SW480 (cell line): ENCODE data around the gene PUDP.
"Not testable (repeated sequence)": the region's sequence is repeated elsewhere in the genome, so short reads cannot be mapped to it uniquely, and the experiment has no call there.

Experiments used
- DNase-seq: peaks from one replicate; pipeline ENCODE4 v3.0.0-alpha.2; 2016; ENCODE audit warnings: low spot score

PUDP gene

DNA sequence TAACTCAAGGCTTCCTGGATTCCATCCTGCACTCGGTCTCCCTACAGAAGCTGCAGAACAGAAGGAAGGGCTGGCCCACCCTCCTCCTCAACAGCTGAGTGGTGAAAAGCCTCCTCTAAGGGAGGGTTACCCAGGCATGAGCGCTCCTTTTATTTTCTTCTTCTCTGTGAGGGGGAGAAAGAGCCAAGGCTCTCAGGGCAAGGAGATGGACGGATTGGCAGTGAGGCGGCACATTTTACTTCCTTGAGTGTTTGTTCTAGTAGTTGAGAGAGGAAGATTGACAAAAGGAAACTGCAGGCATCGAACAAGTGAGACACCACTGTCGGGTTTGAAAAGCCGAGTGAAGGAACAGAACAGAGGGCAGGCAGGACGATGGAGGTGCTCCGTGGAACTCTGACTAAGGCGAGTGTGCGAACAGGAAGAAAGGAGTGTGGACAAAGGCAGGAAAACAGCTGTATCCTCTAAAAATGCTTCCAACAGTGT is 38.9 kb downstream of the PUDP start:
- no peak for DNase-seq

DNA sequence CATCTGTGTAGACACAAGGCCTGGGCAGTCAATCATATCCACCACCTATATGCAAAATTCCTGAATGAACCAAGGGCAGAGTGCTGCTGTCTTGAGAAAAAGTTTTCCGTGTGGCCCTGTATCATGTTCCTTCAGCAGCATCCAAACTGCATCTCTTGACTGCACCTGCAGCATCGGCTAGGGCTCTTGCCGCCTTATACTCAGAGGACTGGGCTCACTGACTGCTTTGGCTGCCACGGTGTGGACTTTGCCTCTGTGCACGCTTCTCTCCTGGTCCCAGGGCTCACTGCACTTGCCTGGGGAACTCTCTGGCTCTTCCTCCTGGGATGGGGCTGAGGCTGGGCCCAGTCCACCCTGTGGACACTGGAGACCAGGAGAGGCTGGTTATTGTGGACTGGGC is 39.9 kb downstream of the PUDP start:
- DNase-seq, result no peak

DNA sequence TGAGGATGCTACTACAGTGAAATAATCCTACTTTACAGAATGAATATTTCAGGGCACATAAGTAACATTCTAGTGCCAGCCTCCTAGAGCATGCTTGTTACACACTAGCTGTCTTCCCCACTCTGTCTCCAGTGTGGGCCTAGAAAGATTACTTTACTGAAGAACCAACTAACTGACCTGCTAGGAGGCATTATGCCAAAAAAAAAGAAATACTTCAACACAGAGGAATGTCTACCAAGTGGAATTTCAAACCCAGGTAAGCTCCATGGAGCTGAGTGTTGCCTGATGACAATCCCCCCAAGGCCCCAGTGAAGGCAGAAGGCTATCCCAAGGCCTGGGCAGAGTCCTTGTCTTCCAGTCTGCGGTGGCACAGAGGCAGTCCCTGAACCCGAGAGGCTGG is 41.3 kb downstream of the PUDP start:
- DNase-seq, result no peak

DNA sequence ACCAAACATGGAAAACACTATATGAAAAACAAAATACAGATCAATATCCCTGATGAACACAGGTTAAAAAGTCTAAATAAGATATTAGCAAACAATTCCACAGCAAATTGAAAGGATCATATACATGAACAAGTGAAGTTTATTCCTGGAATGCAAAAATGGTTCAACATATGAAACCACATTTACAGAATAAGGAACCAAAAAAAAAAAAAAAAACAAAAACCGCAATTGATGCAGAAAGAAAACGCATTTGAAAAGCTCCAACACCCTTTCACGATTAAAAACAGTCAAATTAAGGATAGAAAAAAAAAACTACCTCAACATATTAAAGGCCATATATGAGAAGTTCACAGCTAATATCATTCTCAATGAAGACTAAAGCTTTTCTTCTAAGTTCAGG is 45.8 kb downstream of the PUDP start:
- no peak for DNase-seq

DNA sequence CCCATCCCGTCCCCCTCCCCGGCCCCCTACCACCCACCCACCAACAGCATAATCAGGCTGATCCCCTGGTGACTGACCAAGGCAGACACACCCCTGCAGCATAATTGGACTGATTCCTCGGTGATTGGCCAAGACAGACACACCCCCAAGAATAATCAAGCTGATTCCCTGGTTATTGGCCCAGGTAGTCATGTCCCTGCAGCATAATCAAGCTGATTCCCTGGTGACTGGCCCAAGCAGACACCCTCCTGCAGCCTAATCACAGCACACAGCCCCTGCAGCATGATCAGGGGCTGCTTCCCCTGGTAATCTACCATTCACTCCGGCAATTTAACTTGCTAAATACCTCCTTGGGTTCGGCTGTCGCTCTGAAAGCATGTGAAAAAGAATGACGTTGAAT is 47.9 kb downstream of the PUDP start:
- DNase-seq, result no peak

DNA sequence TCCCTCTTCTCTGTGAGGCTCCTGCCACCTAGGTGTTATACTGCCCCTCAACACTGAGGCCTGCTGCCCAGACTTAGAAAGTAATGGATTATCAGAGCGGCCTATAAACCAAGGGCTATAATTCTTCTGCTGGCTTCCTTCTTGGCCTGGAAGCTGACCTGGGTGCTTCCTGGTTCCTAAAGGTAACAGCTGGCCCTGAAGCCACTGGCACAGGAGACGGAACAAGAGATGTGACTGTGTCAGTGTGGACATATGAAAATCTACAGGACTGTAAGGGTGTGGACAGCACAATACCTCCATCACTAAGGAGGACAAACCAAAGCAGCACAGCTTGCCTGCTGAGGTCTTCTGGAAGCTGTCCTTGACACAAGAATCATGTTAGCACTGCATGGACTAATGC is 52.3 kb downstream of the PUDP start:
- DNase-seq, result not testable (repeated sequence)

DNA sequence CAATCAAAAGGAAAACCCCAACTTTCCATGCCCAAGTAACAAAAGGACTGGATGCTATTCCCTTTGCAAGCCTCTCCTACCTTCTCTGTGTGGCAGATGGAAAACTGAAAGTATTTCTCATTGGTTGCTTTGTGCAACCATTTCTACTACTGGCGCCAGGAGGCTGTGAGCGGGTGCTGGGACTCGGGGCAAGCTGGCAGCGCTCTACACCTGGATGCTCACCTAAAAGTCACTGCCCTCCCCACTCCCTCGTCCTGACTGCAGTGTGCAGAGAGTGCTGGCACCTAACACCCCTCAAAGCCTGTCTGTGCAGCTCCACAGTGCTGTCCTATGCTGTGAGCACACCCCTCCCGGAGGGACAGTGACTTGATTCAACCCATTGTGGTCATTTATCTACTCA is 54.6 kb downstream of the PUDP start:
- DNase-seq, result no peak

DNA sequence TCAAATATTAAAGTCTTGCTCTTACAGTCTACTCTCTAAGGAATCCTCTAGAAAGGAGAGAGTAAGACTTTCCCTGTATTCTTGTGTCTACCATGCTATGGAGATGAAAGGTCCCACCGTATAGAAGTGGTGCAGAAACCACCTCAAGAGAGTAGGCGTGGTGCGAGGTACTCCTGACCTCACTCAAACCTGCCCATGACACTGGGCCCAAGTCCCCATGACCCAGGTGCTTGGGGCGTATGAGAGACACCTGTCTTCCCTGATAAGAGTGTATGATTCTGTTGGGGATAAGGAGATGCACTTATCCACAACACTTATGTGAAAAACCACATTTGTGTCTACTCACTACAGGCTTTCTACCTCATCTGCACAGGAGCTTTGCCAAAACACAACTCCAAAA is 55.4 kb downstream of the PUDP start:
- no peak for DNase-seq

DNA sequence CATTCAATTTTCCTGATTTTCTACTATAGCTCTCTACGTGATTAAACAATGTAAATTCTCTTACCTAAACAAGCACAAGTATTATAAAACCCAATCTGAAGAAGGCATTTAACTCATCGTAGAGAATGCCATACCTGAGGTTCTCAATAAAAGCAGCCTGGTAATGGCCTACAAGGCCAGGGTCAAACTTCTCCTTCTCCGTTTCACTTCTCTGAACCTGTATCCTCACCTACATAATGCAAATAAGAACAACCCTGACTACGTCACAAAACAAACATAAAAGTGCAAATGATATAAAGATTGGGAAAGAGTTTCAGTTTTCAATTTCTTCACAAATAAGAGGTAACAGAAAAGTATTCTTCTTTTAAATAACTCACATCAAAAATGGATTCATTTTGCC is 56.0 kb downstream of the PUDP start:
- DNase-seq, result no peak

DNA sequence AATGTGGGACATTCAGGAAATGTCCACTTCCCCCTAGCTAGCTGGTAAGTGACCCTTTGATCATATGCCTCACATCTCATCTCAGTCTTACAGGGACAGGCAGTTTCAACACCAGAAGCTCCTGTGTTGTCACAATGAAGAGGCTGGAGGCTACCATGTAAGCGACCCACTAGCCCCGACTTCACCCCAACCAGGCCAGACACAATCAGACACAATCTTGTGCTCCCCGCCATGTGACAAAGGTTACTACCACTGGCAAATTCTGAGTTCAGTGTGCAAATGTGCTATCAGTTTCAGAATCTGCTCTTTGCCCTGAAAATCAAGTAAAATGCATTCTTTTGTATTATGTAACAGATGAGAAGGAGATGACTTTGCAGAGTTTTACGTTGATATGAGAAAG is 57.3 kb downstream of the PUDP start:
- DNase-seq, result no peak

DNA sequence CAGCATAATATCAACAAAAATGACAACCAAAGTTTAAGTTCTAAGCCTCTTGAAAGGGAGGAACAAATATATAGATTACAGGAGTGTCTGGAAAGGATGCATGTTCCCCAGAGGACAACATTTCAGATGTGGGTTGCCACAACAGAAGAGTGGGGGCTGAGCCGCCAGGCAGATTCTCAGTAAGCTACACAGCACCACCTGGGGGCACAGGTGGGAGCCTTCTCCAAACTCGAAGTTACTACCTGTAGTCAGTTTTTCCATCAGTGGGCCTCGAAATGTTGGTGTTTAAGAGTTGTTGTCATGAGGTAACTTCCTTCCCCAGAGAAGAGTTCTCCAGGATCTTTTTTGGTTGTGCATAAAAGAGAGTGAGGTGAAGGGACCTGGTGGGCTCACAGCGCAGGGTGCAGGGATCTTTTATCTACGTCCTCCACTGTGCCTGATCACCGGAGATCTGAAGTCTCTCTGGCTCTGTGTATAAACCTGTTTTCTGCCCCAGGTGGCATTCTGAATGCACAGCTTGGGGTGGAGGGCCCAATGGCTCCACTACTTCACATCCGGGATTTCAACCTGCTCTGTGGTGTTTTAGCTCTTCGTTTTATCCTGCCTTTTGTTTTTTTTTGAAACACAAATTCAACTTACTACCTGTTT is 58.9 kb downstream of the PUDP start:
- no peak for DNase-seq

DNA sequence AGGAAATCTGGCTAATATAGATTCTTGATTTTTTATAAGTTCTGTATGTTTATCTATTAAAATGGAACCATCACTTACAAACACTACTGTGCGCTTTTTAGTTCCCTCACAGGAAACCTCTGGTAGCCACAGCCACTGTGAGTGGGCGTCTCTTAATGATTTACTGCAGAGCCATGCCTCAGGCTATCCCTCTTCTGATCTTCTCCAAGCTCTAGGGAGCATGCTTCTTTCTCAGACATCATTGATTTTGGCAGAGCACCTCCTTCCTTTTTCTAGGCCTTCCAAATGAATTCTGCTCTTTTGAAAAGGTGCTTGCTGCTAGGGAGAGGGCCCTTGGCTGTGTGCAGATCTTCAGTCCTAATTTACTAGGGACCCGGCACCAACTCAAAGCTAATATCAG is 61.6 kb downstream of the PUDP start:
- DNase-seq, result no peak

DNA sequence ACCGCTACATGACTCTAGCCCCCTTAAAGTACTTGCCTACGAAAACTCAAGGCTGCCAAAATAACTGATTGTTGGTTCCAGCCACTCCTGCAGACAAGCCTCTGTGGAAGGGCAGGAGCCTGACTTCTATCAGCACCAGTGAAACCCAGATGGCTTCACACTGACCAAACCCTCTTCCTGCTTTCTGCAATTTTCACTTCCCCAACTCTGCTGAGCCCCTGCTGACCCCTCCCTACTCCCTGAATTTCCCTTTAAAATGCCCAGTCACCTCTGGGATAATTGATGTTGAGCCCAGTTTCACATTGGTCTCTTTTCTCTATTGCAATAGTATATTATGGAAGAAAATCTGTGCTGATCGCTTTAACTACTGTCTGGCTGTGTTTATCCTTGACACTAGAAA is 62.1 kb downstream of the PUDP start:
- no peak for DNase-seq

DNA sequence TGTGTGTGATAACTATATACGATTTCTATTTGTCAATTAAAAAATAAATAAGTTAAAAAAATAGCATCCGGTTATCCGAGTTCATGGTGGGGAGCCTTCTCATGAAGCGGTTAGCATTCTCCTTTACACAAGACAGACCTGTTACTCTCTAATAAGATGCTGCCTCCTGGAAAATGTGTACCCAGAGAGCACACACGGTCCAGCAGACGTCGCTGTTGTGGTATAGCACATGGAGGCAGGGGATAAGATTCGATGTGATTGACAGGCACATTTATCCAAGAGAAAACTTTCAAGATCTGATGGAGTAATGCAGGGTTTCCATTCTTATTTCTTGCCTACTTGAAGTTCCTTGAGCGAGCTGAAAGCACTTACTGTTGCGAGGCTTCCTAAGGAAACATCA is 63.1 kb downstream of the PUDP start:
- no peak for DNase-seq

DNA sequence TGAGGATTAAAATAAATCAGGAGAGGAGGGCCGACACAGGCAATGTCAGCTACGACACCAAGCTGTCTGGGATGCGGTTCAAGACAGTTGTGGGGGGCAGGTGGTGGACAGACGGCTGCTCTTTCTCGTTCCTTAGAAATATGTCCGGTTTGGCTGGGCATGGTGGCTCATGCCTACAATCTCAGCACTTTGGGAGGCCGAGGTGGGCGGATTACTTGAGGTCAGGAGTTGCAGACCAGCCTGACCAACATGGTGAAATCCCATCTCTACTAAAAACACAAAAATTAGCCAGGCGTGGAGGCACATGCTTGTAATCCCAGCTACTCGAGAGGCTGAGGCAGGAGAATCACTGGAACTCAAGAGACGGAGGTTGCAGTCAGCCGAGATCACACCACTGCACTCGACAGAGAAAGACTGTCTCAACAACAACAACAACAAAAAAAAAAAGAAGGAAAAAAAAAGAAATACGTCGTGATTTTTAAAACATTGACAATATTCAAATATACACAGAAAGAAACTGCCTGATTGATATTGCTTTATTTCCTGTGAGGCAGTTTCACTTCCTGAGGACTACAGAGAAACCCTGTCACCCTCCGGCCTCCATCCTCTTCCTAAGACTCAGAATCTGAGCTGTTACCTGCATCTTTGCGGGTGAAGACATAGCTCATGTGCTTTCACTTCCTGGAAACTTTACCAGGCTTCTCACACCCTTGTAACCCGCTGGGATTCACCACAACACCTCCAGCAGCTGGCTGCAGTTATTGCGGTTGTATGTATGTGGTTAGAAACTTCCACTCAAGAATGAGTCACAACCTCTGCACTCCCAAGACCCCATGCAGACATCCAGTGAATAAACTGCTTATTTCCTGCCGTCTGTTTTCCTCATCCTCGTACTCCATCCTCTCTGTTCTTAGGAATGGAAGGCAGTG is 64.2 kb downstream of the PUDP start:
- no peak for DNase-seq

DNA sequence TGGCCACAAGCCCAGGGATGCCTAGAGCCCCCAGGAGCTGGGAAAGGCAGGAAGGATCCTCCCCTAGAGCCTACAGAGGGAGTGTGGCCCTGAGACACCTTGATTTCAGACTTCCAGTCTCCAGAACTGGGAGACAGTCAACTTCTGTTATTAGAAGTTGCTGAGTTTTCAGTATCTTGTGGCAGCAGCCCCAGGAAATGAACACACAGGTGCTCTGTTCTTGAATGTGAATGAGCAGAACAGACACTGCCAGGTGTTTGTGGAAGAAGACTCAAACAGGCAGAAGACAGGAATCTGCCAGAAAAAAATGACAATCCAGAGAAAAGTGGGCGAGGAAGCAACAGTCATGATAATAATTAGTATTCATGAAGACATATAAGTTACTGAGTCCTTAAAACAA is 64.9 kb downstream of the PUDP start:
- no peak for DNase-seq

DNA sequence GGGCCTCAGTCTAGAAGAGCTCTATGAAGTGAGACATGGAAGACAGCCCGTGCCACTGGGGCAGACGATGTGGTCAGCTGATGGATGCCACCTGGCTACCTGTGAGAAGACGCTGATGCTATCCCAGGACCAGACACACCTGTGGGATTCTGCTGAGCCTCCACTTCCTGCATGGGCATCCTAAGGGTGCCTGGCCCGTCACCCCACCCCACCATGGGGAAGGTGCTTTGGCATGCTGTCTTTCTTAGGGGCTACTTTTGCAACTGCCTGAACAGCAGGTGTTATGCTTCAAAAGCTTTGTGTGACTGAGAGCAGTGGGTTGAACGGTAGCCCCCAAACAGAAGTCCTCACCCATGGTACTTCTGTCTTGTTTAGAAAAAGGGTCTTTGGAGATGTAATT is 65.4 kb downstream of the PUDP start:
- DNase-seq, result no peak

DNA sequence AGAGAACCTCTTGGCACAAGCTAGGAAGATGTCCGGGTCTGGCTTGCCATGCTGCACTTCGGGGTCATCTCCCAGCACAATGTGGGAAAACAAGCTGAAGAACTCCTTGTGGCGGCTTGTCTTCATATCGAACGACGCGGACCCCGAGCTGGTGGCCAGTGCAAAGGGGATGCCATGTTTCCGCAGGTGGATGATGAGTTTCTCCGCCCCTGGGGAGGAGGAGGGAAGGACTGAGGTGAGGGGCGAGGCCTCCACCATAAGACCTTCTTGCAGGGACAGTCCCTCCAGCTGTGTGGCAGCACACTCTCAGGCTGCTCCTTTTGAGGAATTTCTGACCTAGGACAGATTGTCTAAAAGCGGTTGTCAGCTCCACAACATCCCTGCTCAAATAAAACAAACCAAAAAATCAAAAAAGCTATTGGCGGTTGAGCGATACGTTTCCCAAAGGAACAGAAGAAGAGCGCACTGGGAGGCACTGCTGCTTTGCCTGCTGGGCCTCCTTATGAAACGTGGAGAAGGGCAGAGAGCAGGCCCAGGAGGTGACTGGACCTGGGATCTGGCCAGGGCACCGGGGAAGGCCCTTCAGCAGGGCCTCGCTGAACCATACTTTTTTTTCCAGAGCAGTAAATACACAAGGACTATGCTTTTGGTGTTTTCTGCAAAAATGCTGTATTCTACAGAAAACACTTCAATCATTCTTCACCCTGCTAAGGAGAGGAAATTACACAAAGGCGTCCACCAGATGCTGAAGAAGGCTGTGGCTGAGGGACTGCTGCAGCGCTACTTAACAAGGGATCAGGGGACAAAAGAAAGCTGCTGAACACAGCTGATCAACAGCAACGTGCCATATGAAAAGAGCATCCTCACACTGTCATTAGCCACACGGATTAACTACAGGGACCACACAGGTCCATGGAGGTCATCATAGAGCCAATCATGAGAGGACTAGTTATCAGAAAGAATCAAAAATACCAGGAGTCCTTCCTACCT is 70.4 kb downstream of the PUDP start:
- DNase-seq, result no peak

DNA sequence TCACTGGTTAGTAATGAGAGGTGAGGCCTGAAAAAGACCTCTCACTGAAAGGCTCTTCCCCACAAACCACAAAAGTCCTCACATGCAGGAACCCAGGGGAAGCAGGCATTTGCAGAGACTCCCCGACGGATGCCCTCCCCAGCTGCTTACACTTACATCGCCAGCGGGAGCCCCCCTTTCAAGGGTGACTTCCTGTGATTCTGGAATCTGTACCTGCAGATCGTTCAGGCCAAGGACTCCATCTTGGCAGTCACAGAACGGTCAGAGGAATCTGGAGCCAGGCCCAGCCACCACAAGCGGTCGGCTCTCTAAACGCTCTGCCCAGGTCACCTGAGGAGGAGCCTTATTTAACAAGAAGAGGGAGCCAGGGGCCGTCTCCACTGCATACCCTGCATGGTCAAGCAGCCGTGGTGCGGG is 71.7 kb downstream of the PUDP start:
- DNase-seq, result no peak

DNA sequence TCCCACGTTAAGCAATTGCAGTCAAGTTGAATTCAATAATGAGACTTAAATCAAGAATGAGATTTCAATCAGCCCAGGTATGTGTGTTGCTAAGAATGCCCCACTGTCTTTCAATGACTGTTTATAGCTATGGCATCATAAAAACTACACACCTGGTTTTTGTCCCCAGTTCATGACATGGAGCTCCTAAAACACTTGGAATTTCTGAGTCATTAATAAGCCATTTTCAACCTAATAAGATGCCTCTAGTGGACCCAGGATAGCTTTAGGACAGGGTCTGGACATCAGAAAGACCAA is 73.1 kb downstream of the PUDP start:
- no peak for DNase-seq

DNA sequence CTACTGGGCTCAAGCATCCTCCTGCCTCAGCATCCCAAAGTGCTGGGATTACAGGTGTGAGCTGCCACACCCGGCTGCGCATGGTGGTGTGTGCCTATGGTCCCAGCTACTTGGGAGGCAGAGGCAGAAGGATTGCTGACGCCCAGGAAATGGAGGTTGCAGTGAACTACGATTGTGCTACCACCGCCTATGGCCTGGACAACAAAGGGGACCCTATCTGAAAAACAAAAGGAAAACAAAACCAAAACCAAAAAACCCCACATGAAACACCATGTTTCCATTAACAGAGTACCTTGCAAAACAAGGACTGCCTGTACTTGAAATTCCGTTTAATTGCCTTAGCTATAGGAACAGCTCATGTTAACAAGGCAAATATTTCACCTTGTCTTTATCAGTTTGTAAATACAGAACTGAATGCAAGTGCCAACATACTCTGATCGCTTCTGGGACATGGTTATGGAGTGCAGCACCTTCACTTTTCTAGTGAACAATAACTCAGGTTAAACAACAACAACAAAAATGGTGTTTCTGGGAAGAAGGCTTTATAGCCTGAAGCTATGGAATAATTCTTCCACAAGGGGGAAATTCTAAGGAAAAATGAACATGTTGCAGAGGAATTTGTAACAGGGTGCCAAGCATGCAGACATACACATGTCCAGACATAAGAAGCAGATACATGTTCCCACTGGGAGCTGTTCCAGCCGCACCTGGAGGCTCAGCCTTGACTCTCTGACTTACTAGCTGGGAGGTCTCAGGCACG is 73.6 kb downstream of the PUDP start:
- no peak for DNase-seq

DNA sequence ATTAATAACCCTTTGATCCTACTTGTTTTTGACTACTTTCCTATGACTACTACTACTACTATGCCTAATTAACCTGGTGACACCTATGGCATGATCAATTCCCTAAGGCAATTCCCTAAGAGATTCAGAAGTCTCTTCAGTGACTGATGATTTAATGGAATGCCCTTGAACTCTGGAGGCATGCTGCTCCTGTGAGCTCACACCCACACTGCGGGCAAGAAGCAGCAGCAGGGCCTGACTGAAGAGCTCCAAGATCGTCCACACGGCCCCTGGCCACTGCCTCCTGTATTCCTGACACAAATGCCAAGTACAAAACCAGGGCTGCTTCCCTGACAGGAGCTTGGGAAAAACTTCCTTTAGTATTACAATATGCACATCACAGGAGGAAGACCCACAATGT is 74.6 kb downstream of the PUDP start:
- no peak for DNase-seq
